SJSA1 (cell line): ENCODE data around the gene SCLY. TPM values are rescaled to one million over a fixed set of nuclear protein-coding genes. Genes with fewer than 3 reads are reported as not detected.
A peak's percentile ranks its signal among the peaks of the same experiment; 100 is the strongest.

Experiments
- DNase-seq, 2 experiments: peaks; one replicate each; pipeline ENCODE4 v3.0.0-alpha.2; 2015 to 2020; ENCODE audit warnings: low spot score in 2 of 2, low read depth in 1 of 2
- H3K27ac ChIP-seq: fragments of 250-450 bp; sonication (Bioruptor Pico); 2 replicates; pipeline ENCODE4 v1.5.1; 2020; ENCODE audit warnings: mild to moderate bottlenecking, moderate library complexity
- H3K27me3 ChIP-seq: fragments of 250-450 bp; sonication (Bioruptor Pico); replicated peaks from 2 replicates; pipeline ENCODE4 v1.5.1; 2020; ENCODE audit warnings: mild to moderate bottlenecking, moderate library complexity
- H3K36me3 ChIP-seq: fragments of 250-450 bp; sonication (Bioruptor Pico); 2 replicates; pipeline ENCODE4 v1.5.1; 2020; ENCODE audit warnings: mild to moderate bottlenecking
- H3K4me1 ChIP-seq: fragments of 250-450 bp; sonication (Bioruptor Pico); replicated peaks from 2 replicates; pipeline ENCODE4 v1.6.1; 2021; ENCODE audit warnings: mild to moderate bottlenecking
- H3K4me3 ChIP-seq: fragments of 250-450 bp; sonication (Bioruptor Pico); 2 replicates; pipeline ENCODE4 v1.5.1; 2020; ENCODE audit warnings: mild to moderate bottlenecking
- H3K9me3 ChIP-seq: fragments of 250-450 bp; sonication (Bioruptor Pico); replicated peaks from 2 replicates; pipeline ENCODE4 v1.5.1; 2020; ENCODE audit warnings: mild to moderate bottlenecking
- total RNA-seq: library from RNA; depleted of rRNA; stranded (reverse); fragments of >200 nt; shearing (Covaris generic); gene quantifications from 2 replicates; pipeline ENCODE4 v1.2.3, GENCODE V29; 2014

The SCLY gene
- total RNA-seq, 1 experiment from 2014 or later = 38.1 TPM

DNA sequence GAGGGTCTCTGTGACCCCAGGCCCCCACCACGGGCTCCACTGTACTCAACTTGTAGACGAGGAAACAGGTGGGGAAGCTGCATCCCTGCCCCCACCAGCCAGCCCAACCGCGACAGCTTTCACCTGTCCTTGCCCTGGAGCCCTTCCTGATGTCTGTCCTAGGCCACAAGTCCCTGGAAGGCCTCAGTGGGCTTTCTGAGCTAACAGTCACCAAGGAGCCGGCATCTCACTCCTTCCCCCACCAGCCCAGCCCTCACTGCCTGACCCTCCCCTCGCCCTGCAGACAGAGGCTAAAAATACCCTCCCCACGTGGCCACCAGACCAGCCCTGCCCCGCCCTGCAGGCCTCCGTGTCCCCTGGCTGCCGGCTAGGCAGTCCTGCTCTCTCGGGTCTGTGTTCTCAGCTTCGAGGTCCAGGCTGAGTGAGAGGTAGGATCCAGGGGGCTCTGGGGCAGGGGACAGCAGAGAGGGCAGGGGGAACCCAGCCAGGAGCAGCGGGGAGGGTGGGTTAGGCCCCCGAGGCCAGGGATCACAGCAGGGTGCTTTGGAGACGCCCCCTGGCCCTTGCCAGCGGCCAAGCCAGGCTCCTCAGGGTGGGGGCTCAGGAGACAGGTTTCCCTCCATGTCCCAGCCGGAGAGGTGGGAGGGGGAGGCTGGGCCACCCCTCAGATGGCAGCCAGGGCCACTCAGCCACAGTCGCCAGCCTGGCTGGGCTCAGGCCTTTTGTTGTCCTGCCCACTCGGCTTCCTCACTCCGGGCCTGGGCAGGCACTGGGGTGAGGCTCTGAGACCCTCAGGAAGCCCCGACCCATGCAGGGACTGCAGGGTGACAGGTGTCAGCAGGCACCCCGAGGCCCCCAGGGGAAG, 77.8 kb downstream of the SCLY start, which contains the start of gene KLHL30:
KLHL30 (plus strand) TSS at position 338 of the 865 bp plus-strand sequence. CDS start 2,087 bp downstream, outside the sequence.
- no peaks in the 10 kb centered on the region for H3K36me3 ChIP-seq
- DNase-seq = no peak
- no peak within 1 kb of the TSS for H3K27ac ChIP-seq
- H3K4me3 ChIP-seq = no peak within 1 kb of the TSS
- no peaks in the 10 kb centered on the region for H3K9me3 ChIP-seq
- H3K27me3 ChIP-seq = no peaks in the 10 kb centered on the region
- H3K4me1 ChIP-seq = peaks cover 40% of the 10 kb centered on the region

- no peaks in the 10 kb centered on the region for H3K36me3 ChIP-seq
- no peak for DNase-seq
- H3K4me3 ChIP-seq = no peak overlapping the region
- no peaks in the 10 kb centered on the region for H3K27me3 ChIP-seq
- H3K9me3 ChIP-seq = no peaks in the 10 kb centered on the region
- no peak overlapping the region for H3K27ac ChIP-seq
- peaks cover 48% of the 10 kb centered on the region for H3K4me1 ChIP-seq
These were observed 78.6 kb downstream of the SCLY start for GRCh38 chr2:238139196-238140039.

- H3K4me1 ChIP-seq = peaks cover 54% of the 10 kb centered on the region
- H3K27me3 ChIP-seq = no peaks in the 10 kb centered on the region
- no peaks in the 10 kb centered on the region for H3K36me3 ChIP-seq
- H3K27ac ChIP-seq = no peak overlapping the region
- H3K4me3 ChIP-seq = no peak overlapping the region
- H3K9me3 ChIP-seq = no peaks in the 10 kb centered on the region
- no peak for DNase-seq
These were observed 79.2 kb downstream of the SCLY start for GRCh38 chr2:238140040-238140439.

- peaks cover 55% of the 10 kb centered on the region for H3K4me1 ChIP-seq
- DNase-seq = no peak
- H3K9me3 ChIP-seq = no peaks in the 10 kb centered on the region
- H3K27me3 ChIP-seq = no peaks in the 10 kb centered on the region
- H3K36me3 ChIP-seq = no peaks in the 10 kb centered on the region
- H3K4me3 ChIP-seq = no peak overlapping the region
- peak overlapping the region; percentile 96; the same call in 1 of the 2 replicates for H3K27ac ChIP-seq
These were observed 80.1 kb downstream of the SCLY start for GRCh38 chr2:238140721-238141540.

GRCh38 chr2:238141541-238142318, 80.9 kb downstream of the SCLY start:
- no peaks in the 10 kb centered on the region for H3K9me3 ChIP-seq
- H3K27ac ChIP-seq = peak overlapping the region; percentile 96
- H3K4me1 ChIP-seq = peaks cover 55% of the 10 kb centered on the region
- H3K27me3 ChIP-seq = no peaks in the 10 kb centered on the region
- DNase-seq = peak; percentile 85 to 89
- H3K36me3 ChIP-seq = no peaks in the 10 kb centered on the region
- H3K4me3 ChIP-seq = no peak overlapping the region; the same call in 1 of the 2 replicates

- H3K9me3 ChIP-seq = no peaks in the 10 kb centered on the region
- no peaks in the 10 kb centered on the region for H3K27me3 ChIP-seq
- H3K27ac ChIP-seq = peak overlapping the region; percentile 96
- DNase-seq = peak; percentile 89 to 92
- no peaks in the 10 kb centered on the region for H3K36me3 ChIP-seq
- peak overlapping the region; percentile 2; the same call in 1 of the 2 replicates for H3K4me3 ChIP-seq
- peaks cover 55% of the 10 kb centered on the region for H3K4me1 ChIP-seq
These were observed 81.8 kb downstream of the SCLY start for GRCh38 chr2:238142382-238143205.

DNA sequence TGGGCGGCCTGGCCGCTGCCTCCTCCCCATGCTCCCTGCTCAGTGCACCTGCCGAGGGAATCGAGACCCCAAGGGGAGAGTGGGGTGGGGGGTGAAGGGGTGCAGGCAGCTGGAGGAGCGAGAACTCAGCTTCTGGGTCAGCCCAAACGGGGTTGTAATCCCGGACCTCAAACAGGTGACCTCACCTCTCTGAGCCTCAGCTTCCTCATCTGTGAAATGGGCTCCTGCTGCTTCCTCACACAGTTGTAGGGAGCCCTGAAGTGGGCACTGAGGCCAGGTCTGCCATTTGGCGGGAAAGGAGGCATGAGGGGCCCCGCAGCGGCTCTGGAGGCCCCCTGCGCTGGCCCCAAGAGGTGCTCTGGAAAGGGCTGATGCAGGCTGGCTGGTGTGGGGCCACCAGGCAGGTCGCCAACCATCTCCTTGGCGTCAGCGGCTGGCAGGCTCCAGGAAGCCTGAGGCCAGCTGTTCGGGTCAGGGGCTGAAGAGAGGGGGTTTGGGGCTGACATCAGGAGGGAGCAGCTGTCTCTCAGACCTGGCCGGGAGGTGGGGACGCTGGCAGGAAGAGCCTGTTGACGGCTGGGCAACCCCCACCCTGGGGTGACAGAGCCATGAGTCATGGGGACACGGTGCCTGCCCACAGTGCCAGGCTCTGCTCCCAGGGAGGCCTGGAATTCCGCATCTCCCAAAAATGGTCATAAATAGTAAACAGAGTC, 82.6 kb downstream of the SCLY start:
- Histone ChIP-seq H3K4me3 (no peak overlapping the region), H3K36me3 (no peaks in the 10 kb centered on the region), H3K4me1 (peaks cover 54% of the 10 kb centered on the region), H3K9me3 (no peaks in the 10 kb centered on the region), H3K27ac (peak overlapping the region; percentile 96), H3K27me3 (no peaks in the 10 kb centered on the region)
- peak; percentile 91 to 96 for DNase-seq

DNA sequence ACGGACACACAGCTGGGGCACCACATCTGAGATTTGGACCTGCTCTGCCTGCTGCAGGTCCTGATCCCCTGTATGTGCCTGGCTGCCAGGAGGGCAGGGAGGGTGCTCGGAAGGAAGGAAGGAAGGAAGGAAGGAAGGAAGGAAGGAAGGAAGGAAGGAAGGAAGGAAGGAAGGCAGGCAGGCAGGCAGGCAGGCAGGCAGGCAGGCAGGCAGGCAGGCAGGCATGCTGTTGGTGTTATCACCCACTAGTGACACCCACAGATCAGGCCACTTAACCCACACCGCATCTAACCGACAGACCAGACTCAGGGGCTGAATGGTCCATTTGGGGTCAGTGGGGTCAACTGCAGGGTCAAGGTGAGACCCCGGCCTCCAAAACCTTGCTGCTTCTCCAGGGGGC, 83.5 kb downstream of the SCLY start:
- H3K36me3 ChIP-seq = no peaks in the 10 kb centered on the region
- H3K27ac ChIP-seq = peak overlapping the region; percentile 96
- no peaks in the 10 kb centered on the region for H3K9me3 ChIP-seq
- H3K27me3 ChIP-seq = no peaks in the 10 kb centered on the region
- DNase-seq = no peak
- H3K4me1 ChIP-seq = peaks cover 46% of the 10 kb centered on the region
- H3K4me3 ChIP-seq = no peak overlapping the region

GRCh38 chr2:238145046-238145445, 84.2 kb downstream of the SCLY start:
- Histone ChIP-seq H3K4me3 (no peak overlapping the region), H3K4me1 (peaks cover 45% of the 10 kb centered on the region), H3K9me3 (no peaks in the 10 kb centered on the region), H3K36me3 (no peaks in the 10 kb centered on the region), H3K27me3 (no peaks in the 10 kb centered on the region), H3K27ac (no peak overlapping the region)
- DNase-seq = no peak

DNA sequence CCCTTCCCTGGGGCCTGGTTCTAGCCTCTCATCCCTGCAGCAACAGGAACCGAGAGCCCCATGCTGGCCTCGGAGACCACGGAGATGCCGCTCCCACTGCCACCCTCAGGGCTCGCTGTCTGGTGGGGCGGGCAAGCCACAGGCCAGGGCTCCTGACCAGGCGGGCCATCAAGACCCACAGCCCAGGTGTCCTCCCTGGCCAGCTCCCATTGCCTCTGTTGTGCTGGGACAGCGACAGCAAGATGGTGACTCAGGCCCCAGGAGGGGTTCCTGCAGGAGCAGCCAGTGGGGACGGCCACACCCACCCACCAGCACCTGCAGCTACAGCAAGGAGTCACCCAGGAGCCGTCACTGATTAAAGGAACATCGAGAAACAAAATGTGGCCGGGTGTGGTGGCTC, 85.0 kb downstream of the SCLY start:
- peaks cover 42% of the 10 kb centered on the region for H3K4me1 ChIP-seq
- no peaks in the 10 kb centered on the region for H3K9me3 ChIP-seq
- no peaks in the 10 kb centered on the region for H3K36me3 ChIP-seq
- no peak overlapping the region for H3K27ac ChIP-seq
- DNase-seq = no peak
- H3K4me3 ChIP-seq = no peak overlapping the region
- H3K27me3 ChIP-seq = no peaks in the 10 kb centered on the region

DNA sequence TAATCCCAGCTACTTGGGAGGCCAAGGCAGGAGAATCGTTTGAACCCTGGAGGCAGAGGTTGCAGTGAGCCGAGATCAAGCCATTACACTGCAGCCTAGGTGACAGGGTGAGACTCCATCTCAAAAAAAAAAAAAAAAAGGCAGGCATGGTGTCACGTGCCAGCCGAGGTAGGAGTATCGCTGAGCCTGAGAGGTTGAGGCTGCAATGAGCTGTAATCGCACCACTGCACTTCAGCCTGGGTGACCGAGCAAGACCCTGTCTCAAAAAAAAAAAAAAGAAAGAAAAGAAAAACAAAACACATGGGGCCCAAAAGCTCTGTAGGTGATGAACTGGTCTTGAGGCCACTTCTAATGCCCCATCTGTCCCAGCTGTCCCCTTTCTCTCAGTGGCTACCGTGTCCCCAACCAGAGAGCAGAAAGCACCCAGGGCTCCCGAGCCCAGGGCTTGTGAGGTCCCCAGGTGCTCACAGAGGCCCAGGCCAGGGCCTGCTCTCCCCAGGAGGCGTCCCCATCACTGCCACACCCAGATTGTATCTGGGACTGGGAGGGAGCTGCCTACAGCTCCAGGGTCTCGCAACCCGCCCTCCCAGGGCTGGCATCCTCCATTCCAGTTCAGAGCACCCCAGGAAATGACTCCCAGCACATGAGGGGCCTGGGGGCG, 86.2 kb downstream of the SCLY start:
- no peak for DNase-seq
- Histone ChIP-seq H3K4me3 (no peak overlapping the region), H3K36me3 (no peaks in the 10 kb centered on the region), H3K27ac (no peak overlapping the region), H3K27me3 (no peaks in the 10 kb centered on the region), H3K4me1 (peaks cover 31% of the 10 kb centered on the region), H3K9me3 (no peaks in the 10 kb centered on the region)
